ENCODE data around the gene PLCG2.

PLCG2 gene

GRCh38 chr16:81778861-81779535 is at the start of gene PLCG2:
PLCG2 (plus strand) TSS chr16:81779291; CDS start chr16:81785990, 6,699 bp downstream.
- DNase-seq (ENCODE audit: extremely low read depth, low read depth): no peak
- TF ChIP-seq, protein P1, sequence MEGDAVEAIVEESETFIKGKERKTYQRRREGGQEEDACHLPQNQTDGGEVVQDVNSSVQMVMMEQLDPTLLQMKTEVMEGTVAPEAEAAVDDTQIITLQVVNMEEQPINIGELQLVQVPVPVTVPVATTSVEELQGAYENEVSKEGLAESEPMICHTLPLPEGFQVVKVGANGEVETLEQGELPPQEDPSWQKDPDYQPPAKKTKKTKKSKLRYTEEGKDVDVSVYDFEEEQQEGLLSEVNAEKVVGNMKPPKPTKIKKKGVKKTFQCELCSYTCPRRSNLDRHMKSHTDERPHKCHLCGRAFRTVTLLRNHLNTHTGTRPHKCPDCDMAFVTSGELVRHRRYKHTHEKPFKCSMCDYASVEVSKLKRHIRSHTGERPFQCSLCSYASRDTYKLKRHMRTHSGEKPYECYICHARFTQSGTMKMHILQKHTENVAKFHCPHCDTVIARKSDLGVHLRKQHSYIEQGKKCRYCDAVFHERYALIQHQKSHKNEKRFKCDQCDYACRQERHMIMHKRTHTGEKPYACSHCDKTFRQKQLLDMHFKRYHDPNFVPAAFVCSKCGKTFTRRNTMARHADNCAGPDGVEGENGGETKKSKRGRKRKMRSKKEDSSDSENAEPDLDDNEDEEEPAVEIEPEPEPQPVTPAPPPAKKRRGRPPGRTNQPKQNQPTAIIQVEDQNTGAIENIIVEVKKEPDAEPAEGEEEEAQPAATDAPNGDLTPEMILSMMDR (IDR thresholded peaks at IDR 0.05; ENCODE audit: low read depth, low read length, missing control alignments): no peak
- H3K4me3 ChIP-seq (replicated peaks; ENCODE audit: low read depth, low read length): peak within 1 kb of the TSS; percentile 37

- no peak for DNase-seq (ENCODE audit: extremely low read depth, low read depth)
- TF ChIP-seq, protein P1 (IDR thresholded peaks at IDR 0.05; ENCODE audit: low read depth, low read length, missing control alignments): peak; percentile 16
- H3K4me3 ChIP-seq (replicated peaks; ENCODE audit: low read depth, low read length): no peak overlapping the region
Measured at GRCh38 chr16:81729451-81729850, 49.6 kb upstream of the PLCG2 start.

DNA sequence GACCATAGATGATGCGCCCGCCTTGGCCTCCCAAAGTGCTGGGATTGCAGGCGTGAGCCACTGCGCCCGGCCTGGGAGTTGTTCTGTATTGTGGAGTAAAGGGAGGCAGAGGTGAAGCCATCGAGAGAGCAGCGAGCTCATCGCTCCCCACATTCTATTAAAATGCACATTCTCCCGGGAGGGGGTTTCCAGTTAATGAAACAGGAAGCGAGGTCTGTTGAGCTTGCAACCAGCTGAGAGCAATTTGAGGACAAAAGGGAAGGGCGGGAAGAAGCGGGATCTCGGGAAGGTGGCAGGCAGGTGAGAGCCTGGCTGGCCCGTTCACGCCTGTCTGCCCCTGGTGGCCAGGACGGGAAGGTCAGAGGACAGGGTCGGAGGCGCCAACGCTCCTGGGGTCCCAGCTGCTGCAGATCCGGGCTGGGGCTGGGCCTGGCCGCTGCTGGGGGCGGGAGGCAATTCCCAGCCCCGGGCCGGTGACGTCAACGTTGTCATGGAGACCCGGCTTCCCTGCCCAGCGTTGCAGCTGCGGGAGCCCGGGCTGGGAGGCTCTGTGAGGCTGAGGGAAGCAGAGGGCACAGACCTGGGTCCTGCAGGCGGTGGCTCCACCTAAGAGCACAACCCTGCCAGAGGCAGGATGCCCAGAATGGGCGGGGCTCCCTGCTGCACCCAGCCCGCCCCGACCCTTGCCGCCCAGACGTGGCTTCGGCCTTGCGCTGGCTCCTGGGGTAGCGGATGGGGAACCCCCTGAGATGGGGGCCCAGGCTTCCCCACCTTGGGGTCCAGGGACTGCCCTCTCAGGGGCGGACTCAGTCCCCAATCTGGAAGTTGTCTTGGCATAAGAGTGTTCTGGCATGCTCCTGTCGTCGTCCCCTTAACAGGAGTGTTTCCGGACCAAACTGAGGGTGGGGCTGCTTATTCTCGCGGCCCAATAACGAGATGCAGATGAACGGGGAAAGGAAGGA is 48.7 kb upstream of the PLCG2 start:
- peak overlapping the region; percentile 43 for H3K4me3 ChIP-seq (replicated peaks; ENCODE audit: low read depth, low read length)
- TF ChIP-seq, protein P1 (IDR thresholded peaks at IDR 0.05; ENCODE audit: low read depth, low read length, missing control alignments): peak; percentile 63
- peak; percentile 55 for DNase-seq (ENCODE audit: extremely low read depth, low read depth)

- no peak overlapping the region for H3K4me3 ChIP-seq (replicated peaks; ENCODE audit: low read depth, low read length)
- TF ChIP-seq, protein P1 (IDR thresholded peaks at IDR 0.05; ENCODE audit: low read depth, low read length, missing control alignments): no peak
- no peak for DNase-seq (ENCODE audit: extremely low read depth, low read depth)
Measured at GRCh38 chr16:81731649-81732048, 47.4 kb upstream of the PLCG2 start.

- TF ChIP-seq, protein P1 (IDR thresholded peaks at IDR 0.05; ENCODE audit: low read depth, low read length, missing control alignments): peak; percentile 4
- no peak overlapping the region for H3K4me3 ChIP-seq (replicated peaks; ENCODE audit: low read depth, low read length)
- DNase-seq (ENCODE audit: extremely low read depth, low read depth): no peak
Measured at GRCh38 chr16:81732699-81733098, 46.4 kb upstream of the PLCG2 start.

DNA sequence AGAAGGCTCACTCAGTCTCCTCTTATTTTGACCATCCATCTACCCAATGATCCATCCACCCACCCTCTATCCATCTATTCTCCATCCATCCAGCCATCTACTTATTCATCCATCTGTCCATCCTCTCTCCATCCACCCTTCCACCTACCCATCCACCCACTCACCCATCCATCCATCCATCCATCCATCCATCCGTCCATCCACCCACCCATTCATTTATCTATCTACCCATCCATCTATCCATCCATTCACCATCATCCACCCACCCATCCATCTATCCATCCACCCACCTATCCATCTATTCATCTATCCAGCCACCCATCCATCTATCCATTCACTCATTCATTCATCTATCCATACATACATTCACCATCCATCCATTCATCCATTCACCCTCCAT is 45.8 kb upstream of the PLCG2 start:
- DNase-seq (ENCODE audit: extremely low read depth, low read depth): no peak
- H3K4me3 ChIP-seq (replicated peaks; ENCODE audit: low read depth, low read length): no peak overlapping the region
- TF ChIP-seq, protein P1 (IDR thresholded peaks at IDR 0.05; ENCODE audit: low read depth, low read length, missing control alignments): no peak

Data from HFF-Myc (cell line).